HEK293 (cell line): ENCODE measurements around the gene LTC4S.
A peak's percentile ranks its signal among the peaks of the same experiment; 100 is the strongest.

ENCODE experiments used
- CTCF ChIA-PET: fragments of 350-600 bp; formaldehyde crosslinking; extraction: SDS; loops from one replicate; lab custom pipeline; 2021; ENCODE audit warnings: antibody characterized with exemption; lab: Yijun Ruan, JAX
- POLR2A ChIA-PET: fragments of 300-600 bp; formaldehyde crosslinking; extraction: SDS; loops from one replicate; lab custom pipeline; 2020; ENCODE audit warnings: antibody characterized with exemption, inconsistent platforms; lab: Yijun Ruan, JAX
- H3K27ac ChIP-seq: fragments of 200-500 bp; sonication (Bioruptor generic); 2 replicates; pipeline ENCODE4 v1.5.1; 2014; ENCODE audit warnings: low read depth, low read length, control low read depth, inconsistent platforms; ENCODE audit errors: extremely low read depth
- H3K36me3 ChIP-seq, 2 experiments: fragments of 200-500 bp in 1 of 2; sonication (Bioruptor generic) in 1 of 2; 1 replicate in 1 of 2; 2 replicates in 1 of 2; pipeline ENCODE4 v1.5.1; 2014 to 2017; ENCODE audit warnings: inconsistent platforms in 2 of 2, low read length in 2 of 2; ENCODE audit not compliant: control insufficient read depth in 2 of 2, insufficient read depth in 1 of 2
- H3K4me1 ChIP-seq: fragments of 200-500 bp; sonication (Bioruptor generic); 2 replicates; pipeline ENCODE4 v1.5.1; 2014; ENCODE audit warnings: mild to moderate bottlenecking, low read length, inconsistent platforms; ENCODE audit not compliant: control insufficient read depth, insufficient read depth
- H3K4me3 ChIP-seq: 2 replicates; pipeline ENCODE4 v1.5.1; 2011; ENCODE audit warnings: low read depth, mild to moderate bottlenecking, control low read depth, low read length, moderate library complexity
- H3K9me3 ChIP-seq: fragments of 200-500 bp; sonication (Bioruptor generic); 2 replicates; pipeline ENCODE4 v1.5.1; 2014; ENCODE audit warnings: low read depth, low read length, inconsistent platforms; ENCODE audit not compliant: control insufficient read depth, insufficient read depth
- KLF10 ChIP-seq: fragments of 450-650 bp; IDR thresholded peaks from 2 replicates; pipeline ENCODE4 v1.5.1; 2018; ENCODE audit warnings: missing biosample characterization, mild to moderate bottlenecking, missing genetic modification characterization
- KLF7 ChIP-seq: fragments of 450-650 bp; formaldehyde crosslinking; IDR thresholded peaks from 2 replicates; pipeline ENCODE4 v1.5.1; 2016; ENCODE audit warnings: missing biosample characterization, missing genetic modification characterization, borderline replicate concordance
- MEIS1 ChIP-seq: sonication (generic); formaldehyde crosslinking; IDR thresholded peaks from 2 replicates; pipeline ENCODE4 v1.8.1; 2022; ENCODE audit warnings: missing genetic modification reagents, mild to moderate bottlenecking, borderline replicate concordance
- WT1 ChIP-seq: fragments of 450-650 bp; formaldehyde crosslinking; IDR thresholded peaks from 2 replicates; pipeline ENCODE4 v1.5.1; 2016; ENCODE audit warnings: missing biosample characterization, missing genetic modification characterization
- ZNF10 ChIP-seq: fragments of 450-650 bp; formaldehyde crosslinking; IDR thresholded peaks from 2 replicates; pipeline ENCODE4 v1.5.1; 2017; ENCODE audit warnings: missing biosample characterization, missing genetic modification characterization
- ZNF274 ChIP-seq, 2 experiments: fragments of 200-500 bp in 1 of 2; fragments of 450-650 bp in 1 of 2; sonication (Bioruptor generic) in 1 of 2; formaldehyde crosslinking in 1 of 2; IDR thresholded peaks; 2 replicates each; pipeline versions ENCODE4 v1.5.1 to v1.6.1; 2014 to 2016; ENCODE audit warnings: borderline replicate concordance in 1 of 2, inconsistent platforms in 1 of 2, low read length in 1 of 2, missing biosample characterization in 1 of 2, missing genetic modification characterization in 1 of 2
- ZNF324 ChIP-seq: fragments of 450-650 bp; formaldehyde crosslinking; IDR thresholded peaks from 2 replicates; pipeline ENCODE4 v1.5.1; 2016; ENCODE audit warnings: missing biosample characterization, missing genetic modification characterization
- ZNF350 ChIP-seq: fragments of 450-650 bp; formaldehyde crosslinking; IDR thresholded peaks from 2 replicates; pipeline ENCODE4 v1.5.0; 2017; ENCODE audit warnings: missing biosample characterization, mild to moderate bottlenecking, missing genetic modification characterization
- ZNF501 ChIP-seq: fragments of 450-650 bp; formaldehyde crosslinking; IDR thresholded peaks from 2 replicates; pipeline ENCODE4 v1.5.1; 2016; ENCODE audit warnings: missing biosample characterization, missing genetic modification characterization
- ZNF600 ChIP-seq: fragments of 450-650 bp; formaldehyde crosslinking; IDR thresholded peaks from 2 replicates; pipeline ENCODE4 v1.5.1; 2016; ENCODE audit warnings: missing biosample characterization, missing genetic modification characterization
- TF ChIP-seq, protein P1 (sequence below): fragments of 450-650 bp; formaldehyde crosslinking; IDR thresholded peaks from 2 replicates; pipeline ENCODE4 v1.5.1; 2017; ENCODE audit warnings: missing biosample characterization, missing genetic modification characterization
- TF ChIP-seq, protein P2 (sequence below): fragments of 450-650 bp; formaldehyde crosslinking; conservative IDR thresholded peaks from 2 replicates; pipeline ENCODE4 v1.5.1; 2016; ENCODE audit warnings: low read depth, missing biosample characterization, missing genetic modification characterization
- TF ChIP-seq, protein P3 (sequence below): fragments of 450-650 bp; formaldehyde crosslinking; IDR thresholded peaks from 2 replicates; pipeline ENCODE4 v1.5.1; 2016; ENCODE audit warnings: missing biosample characterization, missing genetic modification characterization
- TF ChIP-seq, protein P4 (sequence below): fragments of 450-650 bp; formaldehyde crosslinking; IDR thresholded peaks from 2 replicates; pipeline ENCODE4 v1.5.1; 2016; ENCODE audit warnings: missing biosample characterization, missing genetic modification characterization, low read depth
- TF ChIP-seq, protein P5 (sequence below): fragments of 450-650 bp; formaldehyde crosslinking; IDR thresholded peaks from 2 replicates; pipeline ENCODE4 v1.5.1; 2016; ENCODE audit warnings: missing biosample characterization, missing genetic modification characterization
- TF ChIP-seq, protein P6 (sequence below): fragments of 450-650 bp; formaldehyde crosslinking; IDR thresholded peaks from 2 replicates; pipeline ENCODE4 v1.5.1; 2017; ENCODE audit warnings: missing biosample characterization, missing genetic modification characterization

Gene LTC4S

DNA sequence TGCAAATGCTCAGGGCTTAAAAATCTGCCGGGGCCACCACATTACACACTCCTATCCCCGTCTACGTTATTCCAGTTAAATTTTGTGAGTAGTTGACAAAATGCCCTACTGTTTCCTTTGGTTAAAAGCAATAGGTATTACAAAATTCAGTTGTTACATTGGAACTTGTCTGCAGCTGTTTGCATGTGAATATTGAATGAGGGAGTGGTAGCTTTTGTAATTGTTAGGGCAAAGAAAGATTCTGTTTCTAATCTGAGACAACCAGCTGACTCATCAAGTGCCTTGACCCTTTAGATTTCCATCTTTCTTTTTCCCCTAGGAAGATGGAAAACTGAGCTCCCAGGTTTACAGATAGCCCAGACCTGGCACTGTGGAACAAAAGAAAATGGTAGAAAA lies 31.0 kb upstream of the LTC4S start (continued):
- TF ChIP-seq, protein P1, sequence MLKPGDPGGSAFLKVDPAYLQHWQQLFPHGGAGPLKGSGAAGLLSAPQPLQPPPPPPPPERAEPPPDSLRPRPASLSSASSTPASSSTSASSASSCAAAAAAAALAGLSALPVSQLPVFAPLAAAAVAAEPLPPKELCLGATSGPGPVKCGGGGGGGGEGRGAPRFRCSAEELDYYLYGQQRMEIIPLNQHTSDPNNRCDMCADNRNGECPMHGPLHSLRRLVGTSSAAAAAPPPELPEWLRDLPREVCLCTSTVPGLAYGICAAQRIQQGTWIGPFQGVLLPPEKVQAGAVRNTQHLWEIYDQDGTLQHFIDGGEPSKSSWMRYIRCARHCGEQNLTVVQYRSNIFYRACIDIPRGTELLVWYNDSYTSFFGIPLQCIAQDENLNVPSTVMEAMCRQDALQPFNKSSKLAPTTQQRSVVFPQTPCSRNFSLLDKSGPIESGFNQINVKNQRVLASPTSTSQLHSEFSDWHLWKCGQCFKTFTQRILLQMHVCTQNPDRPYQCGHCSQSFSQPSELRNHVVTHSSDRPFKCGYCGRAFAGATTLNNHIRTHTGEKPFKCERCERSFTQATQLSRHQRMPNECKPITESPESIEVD (tag by site-specific recombination) = 0 out of 2 replicates have a peak, but pooled peaks have one; percentile 9
- TF ChIP-seq ZNF324 (tag by site-specific recombination) (no peak), ZNF10 (tag by site-specific recombination) (0 out of 2 replicates have a peak, but pooled peaks have one; percentile 18), KLF10 (tag by site-specific recombination) (no peak), ZNF350 (no peak)
- TF ChIP-seq, protein P2, sequence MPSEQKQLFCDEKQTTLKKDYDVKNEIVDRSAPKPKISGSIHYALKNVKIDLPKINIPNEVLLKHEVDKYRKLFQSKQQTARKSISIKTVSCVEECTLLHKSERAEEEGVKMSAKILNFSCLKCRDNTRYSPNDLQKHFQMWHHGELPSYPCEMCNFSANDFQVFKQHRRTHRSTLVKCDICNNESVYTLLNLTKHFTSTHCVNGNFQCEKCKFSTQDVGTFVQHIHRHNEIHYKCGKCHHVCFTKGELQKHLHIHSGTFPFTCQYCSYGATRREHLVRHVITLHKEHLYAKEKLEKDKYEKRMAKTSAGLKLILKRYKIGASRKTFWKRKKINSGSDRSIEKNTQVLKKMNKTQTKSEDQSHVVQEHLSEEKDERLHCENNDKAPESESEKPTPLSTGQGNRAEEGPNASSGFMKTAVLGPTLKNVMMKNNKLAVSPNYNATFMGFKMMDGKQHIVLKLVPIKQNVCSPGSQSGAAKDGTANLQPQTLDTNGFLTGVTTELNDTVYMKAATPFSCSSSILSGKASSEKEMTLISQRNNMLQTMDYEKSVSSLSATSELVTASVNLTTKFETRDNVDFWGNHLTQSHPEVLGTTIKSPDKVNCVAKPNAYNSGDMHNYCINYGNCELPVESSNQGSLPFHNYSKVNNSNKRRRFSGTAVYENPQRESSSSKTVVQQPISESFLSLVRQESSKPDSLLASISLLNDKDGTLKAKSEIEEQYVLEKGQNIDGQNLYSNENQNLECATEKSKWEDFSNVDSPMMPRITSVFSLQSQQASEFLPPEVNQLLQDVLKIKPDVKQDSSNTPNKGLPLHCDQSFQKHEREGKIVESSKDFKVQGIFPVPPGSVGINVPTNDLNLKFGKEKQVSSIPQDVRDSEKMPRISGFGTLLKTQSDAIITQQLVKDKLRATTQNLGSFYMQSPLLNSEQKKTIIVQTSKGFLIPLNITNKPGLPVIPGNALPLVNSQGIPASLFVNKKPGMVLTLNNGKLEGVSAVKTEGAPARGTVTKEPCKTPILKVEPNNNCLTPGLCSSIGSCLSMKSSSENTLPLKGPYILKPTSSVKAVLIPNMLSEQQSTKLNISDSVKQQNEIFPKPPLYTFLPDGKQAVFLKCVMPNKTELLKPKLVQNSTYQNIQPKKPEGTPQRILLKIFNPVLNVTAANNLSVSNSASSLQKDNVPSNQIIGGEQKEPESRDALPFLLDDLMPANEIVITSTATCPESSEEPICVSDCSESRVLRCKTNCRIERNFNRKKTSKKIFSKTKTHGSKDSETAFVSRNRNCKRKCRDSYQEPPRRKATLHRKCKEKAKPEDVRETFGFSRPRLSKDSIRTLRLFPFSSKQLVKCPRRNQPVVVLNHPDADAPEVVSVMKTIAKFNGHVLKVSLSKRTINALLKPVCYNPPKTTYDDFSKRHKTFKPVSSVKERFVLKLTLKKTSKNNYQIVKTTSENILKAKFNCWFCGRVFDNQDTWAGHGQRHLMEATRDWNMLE (tag by site-specific recombination) = no peak

DNA sequence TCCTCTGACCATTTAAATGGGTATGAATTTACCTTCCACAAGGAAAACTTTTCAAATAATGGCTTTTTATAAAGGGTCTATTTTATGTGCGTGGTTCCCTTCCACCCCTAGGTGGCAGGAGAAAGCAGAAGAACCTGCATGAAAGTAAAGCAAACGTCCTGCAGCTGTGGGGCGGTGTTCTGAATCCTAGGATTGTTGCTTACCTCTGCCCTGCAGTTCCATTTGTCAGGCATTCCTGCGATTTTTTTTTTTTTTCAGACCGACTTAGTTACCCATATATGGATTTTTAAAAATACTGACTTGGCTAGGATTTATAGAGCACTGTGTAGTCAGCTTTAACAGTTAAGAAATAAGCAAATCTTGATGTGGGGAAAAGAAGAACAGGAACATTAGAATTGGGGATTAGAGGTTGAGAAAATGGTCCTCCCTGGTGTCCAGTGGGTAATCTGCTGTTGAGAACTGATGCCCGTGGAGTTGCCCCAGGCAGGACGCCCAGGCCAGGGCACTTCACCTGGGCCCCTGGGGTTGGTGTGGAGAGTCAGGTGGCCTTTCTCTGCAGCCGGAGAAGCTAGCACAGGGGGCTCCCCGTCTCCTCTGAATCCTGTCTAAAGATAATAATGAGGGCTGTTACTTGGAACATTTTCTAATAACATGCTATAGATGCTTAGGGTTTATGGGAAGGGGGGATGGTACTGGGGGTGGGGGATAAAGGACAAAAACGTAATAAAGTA lies 30.4 kb upstream of the LTC4S start:
- no peaks in the 10 kb centered on the region for H3K9me3 ChIP-seq
- no peak overlapping the region for H3K27ac ChIP-seq
- ChIA-PET CTCF (interaction anchor here (0.6 to 2.7 kb wide), 38 partner anchors 8 to 1310 kb away, joined by 3 to 17 read pairs (median 4); partner anchors contain the start of genes LTC4S, MAML1 and MRNIP), POLR2A (interaction anchor here (0.5 to 2.8 kb wide), 6 partner anchors 8 to 140 kb away, joined by 3 to 11 read pairs (median 4); partner anchors contain the start of gene HNRNPH1)
- H3K36me3 ChIP-seq = peaks cover 5 to 34% of the 10 kb centered on the region in 2 experiments
- H3K4me1 ChIP-seq = peaks cover 13% of the 10 kb centered on the region
- H3K4me3 ChIP-seq = no peak overlapping the region
- no peak for TF ChIP-seq KLF7 (tag by site-specific recombination)
- TF ChIP-seq KLF10 (tag by site-specific recombination) = no peak
- TF ChIP-seq, protein P3, sequence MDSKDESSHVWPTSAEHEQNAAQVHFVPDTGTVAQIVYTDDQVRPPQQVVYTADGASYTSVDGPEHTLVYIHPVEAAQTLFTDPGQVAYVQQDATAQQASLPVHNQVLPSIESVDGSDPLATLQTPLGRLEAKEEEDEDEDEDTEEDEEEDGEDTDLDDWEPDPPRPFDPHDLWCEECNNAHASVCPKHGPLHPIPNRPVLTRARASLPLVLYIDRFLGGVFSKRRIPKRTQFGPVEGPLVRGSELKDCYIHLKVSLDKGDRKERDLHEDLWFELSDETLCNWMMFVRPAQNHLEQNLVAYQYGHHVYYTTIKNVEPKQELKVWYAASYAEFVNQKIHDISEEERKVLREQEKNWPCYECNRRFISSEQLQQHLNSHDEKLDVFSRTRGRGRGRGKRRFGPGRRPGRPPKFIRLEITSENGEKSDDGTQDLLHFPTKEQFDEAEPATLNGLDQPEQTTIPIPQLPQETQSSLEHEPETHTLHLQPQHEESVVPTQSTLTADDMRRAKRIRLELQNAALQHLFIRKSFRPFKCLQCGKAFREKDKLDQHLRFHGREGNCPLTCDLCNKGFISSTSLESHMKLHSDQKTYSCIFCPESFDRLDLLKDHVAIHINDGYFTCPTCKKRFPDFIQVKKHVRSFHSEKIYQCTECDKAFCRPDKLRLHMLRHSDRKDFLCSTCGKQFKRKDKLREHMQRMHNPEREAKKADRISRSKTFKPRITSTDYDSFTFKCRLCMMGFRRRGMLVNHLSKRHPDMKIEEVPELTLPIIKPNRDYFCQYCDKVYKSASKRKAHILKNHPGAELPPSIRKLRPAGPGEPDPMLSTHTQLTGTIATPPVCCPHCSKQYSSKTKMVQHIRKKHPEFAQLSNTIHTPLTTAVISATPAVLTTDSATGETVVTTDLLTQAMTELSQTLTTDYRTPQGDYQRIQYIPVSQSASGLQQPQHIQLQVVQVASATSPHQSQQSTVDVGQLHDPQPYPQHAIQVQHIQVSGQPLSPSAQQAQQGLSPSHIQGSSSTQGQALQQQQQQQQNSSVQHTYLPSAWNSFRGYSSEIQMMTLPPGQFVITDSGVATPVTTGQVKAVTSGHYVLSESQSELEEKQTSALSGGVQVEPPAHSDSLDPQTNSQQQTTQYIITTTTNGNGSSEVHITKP (tag by site-specific recombination) = no peak
- TF ChIP-seq ZNF501 (tag by site-specific recombination) = no peak
- TF ChIP-seq, protein P4, sequence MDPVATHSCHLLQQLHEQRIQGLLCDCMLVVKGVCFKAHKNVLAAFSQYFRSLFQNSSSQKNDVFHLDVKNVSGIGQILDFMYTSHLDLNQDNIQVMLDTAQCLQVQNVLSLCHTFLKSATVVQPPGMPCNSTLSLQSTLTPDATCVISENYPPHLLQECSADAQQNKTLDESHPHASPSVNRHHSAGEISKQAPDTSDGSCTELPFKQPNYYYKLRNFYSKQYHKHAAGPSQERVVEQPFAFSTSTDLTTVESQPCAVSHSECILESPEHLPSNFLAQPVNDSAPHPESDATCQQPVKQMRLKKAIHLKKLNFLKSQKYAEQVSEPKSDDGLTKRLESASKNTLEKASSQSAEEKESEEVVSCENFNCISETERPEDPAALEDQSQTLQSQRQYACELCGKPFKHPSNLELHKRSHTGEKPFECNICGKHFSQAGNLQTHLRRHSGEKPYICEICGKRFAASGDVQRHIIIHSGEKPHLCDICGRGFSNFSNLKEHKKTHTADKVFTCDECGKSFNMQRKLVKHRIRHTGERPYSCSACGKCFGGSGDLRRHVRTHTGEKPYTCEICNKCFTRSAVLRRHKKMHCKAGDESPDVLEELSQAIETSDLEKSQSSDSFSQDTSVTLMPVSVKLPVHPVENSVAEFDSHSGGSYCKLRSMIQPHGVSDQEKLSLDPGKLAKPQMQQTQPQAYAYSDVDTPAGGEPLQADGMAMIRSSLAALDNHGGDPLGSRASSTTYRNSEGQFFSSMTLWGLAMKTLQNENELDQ (tag by site-specific recombination) = no peak
- TF ChIP-seq, protein P5, sequence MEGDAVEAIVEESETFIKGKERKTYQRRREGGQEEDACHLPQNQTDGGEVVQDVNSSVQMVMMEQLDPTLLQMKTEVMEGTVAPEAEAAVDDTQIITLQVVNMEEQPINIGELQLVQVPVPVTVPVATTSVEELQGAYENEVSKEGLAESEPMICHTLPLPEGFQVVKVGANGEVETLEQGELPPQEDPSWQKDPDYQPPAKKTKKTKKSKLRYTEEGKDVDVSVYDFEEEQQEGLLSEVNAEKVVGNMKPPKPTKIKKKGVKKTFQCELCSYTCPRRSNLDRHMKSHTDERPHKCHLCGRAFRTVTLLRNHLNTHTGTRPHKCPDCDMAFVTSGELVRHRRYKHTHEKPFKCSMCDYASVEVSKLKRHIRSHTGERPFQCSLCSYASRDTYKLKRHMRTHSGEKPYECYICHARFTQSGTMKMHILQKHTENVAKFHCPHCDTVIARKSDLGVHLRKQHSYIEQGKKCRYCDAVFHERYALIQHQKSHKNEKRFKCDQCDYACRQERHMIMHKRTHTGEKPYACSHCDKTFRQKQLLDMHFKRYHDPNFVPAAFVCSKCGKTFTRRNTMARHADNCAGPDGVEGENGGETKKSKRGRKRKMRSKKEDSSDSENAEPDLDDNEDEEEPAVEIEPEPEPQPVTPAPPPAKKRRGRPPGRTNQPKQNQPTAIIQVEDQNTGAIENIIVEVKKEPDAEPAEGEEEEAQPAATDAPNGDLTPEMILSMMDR (tag by site-specific recombination) = peak; percentile 84
- TF ChIP-seq, protein P6, sequence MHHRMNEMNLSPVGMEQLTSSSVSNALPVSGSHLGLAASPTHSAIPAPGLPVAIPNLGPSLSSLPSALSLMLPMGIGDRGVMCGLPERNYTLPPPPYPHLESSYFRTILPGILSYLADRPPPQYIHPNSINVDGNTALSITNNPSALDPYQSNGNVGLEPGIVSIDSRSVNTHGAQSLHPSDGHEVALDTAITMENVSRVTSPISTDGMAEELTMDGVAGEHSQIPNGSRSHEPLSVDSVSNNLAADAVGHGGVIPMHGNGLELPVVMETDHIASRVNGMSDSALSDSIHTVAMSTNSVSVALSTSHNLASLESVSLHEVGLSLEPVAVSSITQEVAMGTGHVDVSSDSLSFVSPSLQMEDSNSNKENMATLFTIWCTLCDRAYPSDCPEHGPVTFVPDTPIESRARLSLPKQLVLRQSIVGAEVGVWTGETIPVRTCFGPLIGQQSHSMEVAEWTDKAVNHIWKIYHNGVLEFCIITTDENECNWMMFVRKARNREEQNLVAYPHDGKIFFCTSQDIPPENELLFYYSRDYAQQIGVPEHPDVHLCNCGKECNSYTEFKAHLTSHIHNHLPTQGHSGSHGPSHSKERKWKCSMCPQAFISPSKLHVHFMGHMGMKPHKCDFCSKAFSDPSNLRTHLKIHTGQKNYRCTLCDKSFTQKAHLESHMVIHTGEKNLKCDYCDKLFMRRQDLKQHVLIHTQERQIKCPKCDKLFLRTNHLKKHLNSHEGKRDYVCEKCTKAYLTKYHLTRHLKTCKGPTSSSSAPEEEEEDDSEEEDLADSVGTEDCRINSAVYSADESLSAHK (tag by site-specific recombination) = no peak
- TF ChIP-seq WT1 (tag by site-specific recombination) = no peak
- TF ChIP-seq ZNF274 (IDR thresholded peaks at IDR 0.05; ENCODE audit: low read length) = no peak
- TF ChIP-seq ZNF274 (tag by site-specific recombination; IDR thresholded peaks at IDR 0.05; ENCODE audit: borderline replicate concordance) = no peak
- no peak; the same call in 1 of the 2 replicates for TF ChIP-seq ZNF600 (tag by site-specific recombination)
- no peak for TF ChIP-seq MEIS1
